Pancreas (tissue), 10 donors: ENCODE measurements around the gene FFAR4. TPM values are rescaled to one million over a fixed set of nuclear protein-coding genes. Genes with fewer than 3 reads are reported as not detected.

Experiments used
- ATAC-seq, 4 donors: fragments of 200-7000 bp; cut with Tn5 transposase; one replicate each; pipeline versions ENCODE4 v1.8.0 to v1.9.1; 2020; ENCODE audit warnings: mild to moderate bottlenecking in 4 of 4, moderate library complexity in 4 of 4
- DNase-seq, 6 donors: peaks; one replicate each; pipeline ENCODE4 v3.0.0-alpha.2; 2020
- FAIRE-seq: peaks from 2 replicates; lab custom pipeline; 2012; peaks lifted over from hg19 to GRCh38; lab: Jason Lieb, UNC
- H3K27ac ChIP-seq, 4 donors: fragments of 200-600 bp; sonication (generic); 1 replicate in 3 of 4; 2 replicates in 1 of 4; pipeline versions ENCODE4 v1.5.0 to v1.8.0; 2020
- H3K27me3 ChIP-seq, 4 donors: fragments of 200-600 bp; one replicate each; pipeline ENCODE4 v1.8.0; 2021
- H3K36me3 ChIP-seq, 3 donors: fragments of 200-600 bp; sonication (generic) in 1 of 3; one replicate each; pipeline versions ENCODE4 v1.5.0 to v1.8.0; 2020 to 2021
- H3K4me1 ChIP-seq, 3 donors: fragments of 200-600 bp; one replicate each; pipeline ENCODE4 v1.8.0; 2021
- H3K4me3 ChIP-seq, 4 donors: fragments of 200-600 bp; sonication (generic) in 2 of 4; one replicate each; pipeline versions ENCODE4 v1.5.0 to v1.8.0; 2020 to 2021
- H3K9me3 ChIP-seq, 4 donors: fragments of 200-600 bp; one replicate each; pipeline ENCODE4 v1.8.0; 2021
- WGBS, 2 donors: extraction: QIAGEN DNeasy Blood & Tissue Kit; methylation state at CpG; one replicate each; pipeline ENCODE4 v1.1.7; 2013; 5-methylcytosine and 5-hydroxymethylcytosine counted together
- intact Hi-C, 3 donors: fragments of 100-400 bp; cut with DNase I; formaldehyde crosslinking; loops; one replicate each; pipeline versions ENCODE4 v1.11.1 to v1.14.2; 2022
- polyA plus RNA-seq, 2 donors: library from polyadenylated mRNA; stranded (reverse); fragments of 200-250 nt; gene quantifications; one replicate each; pipeline ENCODE4 v1.2.3, GENCODE V29; 2013
- total RNA-seq, 6 donors: library from RNA; stranded (reverse); fragmentation: NEBNext Ultra II Directional in 4 of 6; extraction: Animal tissue kit (Norgen Biotek cat#: 25700) in 4 of 6; gene quantifications; one replicate each; pipeline versions ENCODE4 v1.2.1 to v1.2.4, GENCODE V29; 2021 to 2023
- TF ChIP-seq, protein P1 (sequence below), 4 donors: fragments of 200-600 bp; sonication (generic) in 3 of 4; IDR thresholded peaks; one replicate each; pipeline versions ENCODE4 v1.5.0 to v1.8.0; 2021; ENCODE audit warnings: antibody characterized with exemption in 4 of 4
- donor health status: healthy with polysubstance abuse.
- donor health status: DM: no; HTN: no; CAD: no; lungs with moderate emphysema.
- donor health status: DM: no; HTN: no; CAD: no.
- donor health status: control.
- donor health status: control.
- donor health status: Bipolar disorder and iron deficiency.
- donor health status: DM: yes; HTN: yes; CAD: no.
- donor health status: DM: no; HTN: no; CAD: no.
- donor health status: DM: no; HTN: no; CAD: no.
- donor health status: DM: yes; HTN: yes; CAD: no.

The FFAR4 gene
- total and polyA plus RNA-seq, 8 donors: 0.37 to 2.4 (median 0.74) TPM

DNA sequence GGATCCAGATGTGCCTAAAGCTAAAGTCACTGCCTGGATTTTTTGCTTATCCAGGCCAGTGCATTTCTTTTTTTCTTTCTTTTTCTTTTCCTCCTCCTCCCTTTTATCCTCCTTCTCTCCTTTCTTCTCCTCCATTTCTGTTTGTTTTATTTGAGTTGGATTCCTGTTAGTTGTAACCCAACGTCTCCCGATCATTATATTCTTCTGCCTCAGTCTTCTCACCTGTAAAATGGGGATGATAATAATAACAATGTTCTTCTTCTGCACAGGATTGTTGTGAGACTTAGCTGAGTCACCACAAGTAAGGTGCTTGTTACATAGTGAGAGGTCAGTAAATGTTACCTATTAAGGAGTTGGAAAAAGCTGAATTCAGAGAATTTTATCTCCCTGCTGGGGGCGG, 13.7 kb upstream of the FFAR4 start:
- WGBS, 2 donors: 80 to 91% methylated on average over 3 of the region's 3 CpGs
- intact Hi-C loops: no loop called here

DNA sequence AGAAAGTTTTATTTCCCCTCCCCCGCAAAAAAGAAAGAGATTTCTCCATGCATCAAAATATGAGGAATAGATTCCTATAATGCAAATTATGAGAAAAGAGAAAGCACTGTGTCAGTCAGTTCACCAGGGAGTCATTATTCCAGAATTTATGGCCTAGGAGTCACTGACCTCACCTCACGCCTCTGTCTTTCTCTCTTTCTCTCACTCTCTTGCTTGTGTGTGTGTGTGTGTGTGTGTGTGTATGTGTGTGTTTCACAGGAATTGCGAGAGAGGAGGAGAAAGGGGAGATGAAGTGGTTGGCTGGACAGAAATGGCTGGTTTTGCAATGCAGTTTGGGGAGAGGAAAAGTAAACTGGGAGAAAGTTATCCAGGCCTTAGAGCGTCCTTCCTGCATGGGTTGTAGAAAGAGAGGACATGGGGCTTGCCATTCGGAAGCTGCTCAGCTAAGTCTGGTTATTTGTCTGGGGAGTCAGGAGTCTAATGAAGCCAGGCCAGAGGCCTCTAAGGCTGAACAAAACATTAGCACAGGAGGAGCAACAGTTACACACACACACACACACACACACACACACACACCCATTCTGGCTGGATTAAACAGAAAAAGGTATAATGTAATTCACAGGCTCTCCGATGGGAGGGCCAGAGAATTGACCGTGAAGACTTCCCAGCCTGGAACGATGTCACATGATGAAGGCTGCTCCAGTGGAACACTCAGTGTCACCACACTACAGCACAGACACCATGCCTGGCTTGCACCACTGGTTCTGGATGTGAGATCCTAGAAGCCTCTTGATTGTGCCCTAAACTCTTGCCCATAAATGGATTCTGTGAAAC, 12.8 kb upstream of the FFAR4 start:
- Histone ChIP-seq H3K36me3 (no peaks in the 10 kb centered on the region), H3K4me3 (no peak overlapping the region), H3K27ac (no peak overlapping the region), H3K27me3 (no peaks in the 10 kb centered on the region), H3K9me3 (no peaks in the 10 kb centered on the region), H3K4me1 (no peaks in the 10 kb centered on the region)
- intact Hi-C loops: no loop called here
- no peak for DNase-seq
- FAIRE-seq: no peak
- TF ChIP-seq, protein P1, sequence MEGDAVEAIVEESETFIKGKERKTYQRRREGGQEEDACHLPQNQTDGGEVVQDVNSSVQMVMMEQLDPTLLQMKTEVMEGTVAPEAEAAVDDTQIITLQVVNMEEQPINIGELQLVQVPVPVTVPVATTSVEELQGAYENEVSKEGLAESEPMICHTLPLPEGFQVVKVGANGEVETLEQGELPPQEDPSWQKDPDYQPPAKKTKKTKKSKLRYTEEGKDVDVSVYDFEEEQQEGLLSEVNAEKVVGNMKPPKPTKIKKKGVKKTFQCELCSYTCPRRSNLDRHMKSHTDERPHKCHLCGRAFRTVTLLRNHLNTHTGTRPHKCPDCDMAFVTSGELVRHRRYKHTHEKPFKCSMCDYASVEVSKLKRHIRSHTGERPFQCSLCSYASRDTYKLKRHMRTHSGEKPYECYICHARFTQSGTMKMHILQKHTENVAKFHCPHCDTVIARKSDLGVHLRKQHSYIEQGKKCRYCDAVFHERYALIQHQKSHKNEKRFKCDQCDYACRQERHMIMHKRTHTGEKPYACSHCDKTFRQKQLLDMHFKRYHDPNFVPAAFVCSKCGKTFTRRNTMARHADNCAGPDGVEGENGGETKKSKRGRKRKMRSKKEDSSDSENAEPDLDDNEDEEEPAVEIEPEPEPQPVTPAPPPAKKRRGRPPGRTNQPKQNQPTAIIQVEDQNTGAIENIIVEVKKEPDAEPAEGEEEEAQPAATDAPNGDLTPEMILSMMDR (IDR thresholded peaks at IDR 0.05): no peak
- WGBS, 2 donors: 71 to 82% methylated on average over 8 of the region's 8 CpGs
- peak in 1 of 4 donors; percentile 7 for ATAC-seq

More for the DNA sequence above, 13.7 kb upstream of the FFAR4 start:
- TF ChIP-seq, protein P1 (IDR thresholded peaks at IDR 0.05): no peak
- DNase-seq: no peak
- no peak for FAIRE-seq
- Histone ChIP-seq H3K4me3 (no peak overlapping the region), H3K27ac (no peak overlapping the region), H3K36me3 (no peaks in the 10 kb centered on the region), H3K27me3 (no peaks in the 10 kb centered on the region), H3K4me1 (no peaks in the 10 kb centered on the region), H3K9me3 (no peaks in the 10 kb centered on the region)
- no peak for ATAC-seq

DNA sequence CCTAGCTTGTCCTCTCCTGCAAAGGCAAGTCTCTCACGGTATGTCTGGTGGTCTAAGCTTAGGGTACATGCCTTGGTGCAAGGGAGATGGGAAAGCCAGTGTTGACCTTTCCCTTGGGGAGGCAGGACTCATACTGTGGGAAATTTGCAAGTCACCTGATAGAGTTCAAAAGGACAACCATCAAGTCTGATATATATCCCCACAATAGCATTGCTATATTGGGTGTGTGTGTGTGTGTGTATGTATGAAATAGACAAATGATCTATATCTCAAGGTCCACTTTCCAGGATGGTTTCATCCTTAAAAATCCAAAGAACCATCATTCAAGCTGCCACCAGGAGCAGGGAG, 12.2 kb upstream of the FFAR4 start:
- no peak for ATAC-seq
- intact Hi-C loops: no loop called here

DNA sequence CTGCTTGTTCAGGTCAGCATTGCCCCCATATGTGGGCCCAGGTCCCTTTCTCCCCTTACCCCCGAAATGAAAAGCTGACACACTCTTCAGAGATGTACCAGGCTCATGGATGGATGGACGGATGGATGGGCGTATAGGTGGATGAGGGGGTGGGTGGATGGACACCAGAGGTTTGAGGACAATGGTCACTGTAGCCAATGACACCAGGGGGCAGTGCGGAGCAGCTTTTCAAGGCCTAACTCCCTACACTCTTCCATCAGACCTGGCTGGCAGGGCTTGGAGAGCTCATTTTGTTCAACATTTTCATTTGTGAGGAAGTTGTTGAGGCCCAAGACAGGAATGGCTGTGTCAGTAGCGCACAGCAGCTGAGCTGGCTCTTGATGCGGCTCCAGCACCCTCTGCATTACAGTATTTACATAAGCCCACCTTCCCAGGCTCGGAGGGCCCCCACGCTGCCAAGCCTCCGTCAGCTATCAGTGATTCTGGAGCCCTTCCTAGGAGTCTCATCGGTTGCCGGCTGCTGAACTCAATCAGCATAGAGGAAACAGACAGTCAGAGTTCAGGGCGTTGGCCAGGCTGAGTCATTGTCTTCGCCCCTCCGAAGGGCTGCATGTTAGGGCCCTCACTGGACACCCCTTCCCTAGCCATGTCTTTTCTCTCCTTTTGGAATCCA, 11.6 kb upstream of the FFAR4 start:
- intact Hi-C loops: no loop called here
- no peaks in the 10 kb centered on the region for H3K36me3 ChIP-seq
- no peak overlapping the region for H3K4me3 ChIP-seq
- WGBS, 2 donors: 46 to 49% methylated on average over 14 of the region's 14 CpGs
- H3K9me3 ChIP-seq: no peaks in the 10 kb centered on the region
- DNase-seq (peak; percentile 54 to 88 (median 74)), FAIRE-seq (no peak), ATAC-seq (peak; percentile 72 to 99 (median 94))
- H3K27me3 ChIP-seq: no peaks in the 10 kb centered on the region
- TF ChIP-seq, protein P1 (IDR thresholded peaks at IDR 0.05): peak; percentile 45 to 68 (median 58)
- no peak overlapping the region for H3K27ac ChIP-seq
- H3K4me1 ChIP-seq: no peaks in the 10 kb centered on the region

More for the DNA sequence above, 12.2 kb upstream of the FFAR4 start:
- no peak overlapping the region for H3K4me3 ChIP-seq
- no peak overlapping the region for H3K27ac ChIP-seq
- no peaks in the 10 kb centered on the region for H3K9me3 ChIP-seq
- H3K4me1 ChIP-seq: no peaks in the 10 kb centered on the region
- TF ChIP-seq, protein P1 (IDR thresholded peaks at IDR 0.05): no peak
- DNase-seq (no peak), FAIRE-seq (no peak)
- H3K36me3 ChIP-seq: no peaks in the 10 kb centered on the region
- 53 to 79% methylated on average over 1 of the region's 1 CpG for WGBS, 2 donors
- no peaks in the 10 kb centered on the region for H3K27me3 ChIP-seq
